GM18508 (cell line): ENCODE data around the gene TMEM256.

Source experiments
- ATAC-seq: cut with Tn5 transposase; IDR thresholded peaks from one replicate; pipeline ENCODE4 v1.9.1; 2021; ENCODE audit warnings: moderate number of reproducible peaks; ENCODE audit not compliant: insufficient read depth, unreplicated experiment

The TMEM256 gene

GRCh38 chr17:7356072-7356549, 47.8 kb downstream of the TMEM256 start:
- ATAC-seq = no peak

DNA sequence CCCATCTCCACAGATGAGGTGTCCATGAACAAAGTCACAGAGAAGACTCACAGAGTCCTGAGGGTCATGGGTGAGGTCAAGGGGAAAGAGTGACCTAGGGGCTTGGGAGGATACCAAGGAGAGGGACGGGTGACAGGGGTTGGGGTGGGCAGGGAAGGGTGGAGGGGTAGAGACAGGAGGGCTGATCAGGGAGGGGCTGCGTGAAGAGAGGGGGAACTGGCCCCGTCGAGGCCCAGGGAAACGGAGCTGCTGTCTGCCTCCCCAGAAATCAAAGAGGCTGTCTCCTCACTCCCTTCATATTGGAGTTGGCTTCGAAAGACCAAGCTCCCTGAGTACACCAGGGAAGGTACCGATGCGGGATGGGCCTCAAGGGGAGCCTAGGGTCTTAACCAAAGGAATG, 48.3 kb downstream of the TMEM256 start:
- no peak for ATAC-seq

GRCh38 chr17:7355053-7355452, 48.8 kb downstream of the TMEM256 start, which contains the start of gene TMEM95:
TMEM95 (plus strand) TSS chr17:7355156; CDS start chr17:7355205, 49 bp downstream.
- ATAC-seq = no peak

GRCh38 chr17:7354262-7354843, 49.5 kb downstream of the TMEM256 start:
- ATAC-seq = no peak
